ENCODE measurements around the gene RNF125. TPM values are rescaled to one million over a fixed set of nuclear protein-coding genes. Genes with fewer than 3 reads are reported as not detected.
A peak's percentile ranks its signal among the peaks of the same experiment; 100 is the strongest.

Gene RNF125
- total and polyA plus RNA-seq, 10 of the 15 experiments (the other 5 are each of a cell fraction or from before 2014, with no cell fraction given): 0.79 to 3.9 (median 2.9) TPM

DNA sequence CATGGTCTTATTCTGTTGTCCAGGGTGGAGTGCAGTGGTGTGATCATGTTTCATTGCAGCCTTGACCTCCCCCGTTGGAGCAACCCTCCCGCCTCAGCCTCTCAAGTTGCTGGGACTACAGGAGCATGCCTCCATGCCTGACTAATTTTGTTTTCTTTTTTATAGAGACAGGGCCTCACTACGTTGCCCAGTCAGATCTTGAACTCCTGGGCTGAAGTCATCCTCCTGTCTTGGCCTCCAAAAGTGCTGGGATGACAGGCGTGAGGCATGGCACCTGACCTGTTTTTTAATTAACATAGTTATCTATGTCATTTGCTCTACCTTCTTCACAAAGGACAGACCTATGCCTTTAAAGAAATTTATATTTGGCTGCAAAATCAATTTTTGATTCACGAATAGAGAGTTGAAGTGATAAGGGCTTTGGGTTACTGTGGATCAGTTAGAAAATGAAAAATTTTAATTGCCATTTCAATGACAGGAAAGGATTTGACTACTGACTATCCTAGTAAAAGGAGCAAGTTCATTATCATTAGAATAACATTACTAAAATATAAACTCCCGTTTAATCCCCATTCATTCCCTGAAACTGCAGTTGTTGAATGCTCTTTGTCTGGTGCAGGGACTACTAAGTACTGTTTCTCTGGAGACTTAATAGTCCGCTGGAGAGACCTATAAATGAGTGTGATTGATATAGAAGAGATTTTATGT lies 76.7 kb downstream of the RNF125 start:
- Histone ChIP-seq H3K4me2 (ENCODE audit: control insufficient read depth, insufficient read depth) (peak overlapping the region; percentile 60), H3K79me2 (ENCODE audit: control insufficient read depth, insufficient read depth, low read length) (peaks cover 74% of the 10 kb centered on the region), H3K27me3 (replicated peaks in 1 of 2; ENCODE audit: control insufficient read depth in 2 of 2, insufficient read depth in 2 of 2, low read length in 1 of 2) (no peaks in the 10 kb centered on the region), H3K4me1 (ENCODE audit: control insufficient read depth, insufficient read depth, low read length) (no peaks in the 10 kb centered on the region; the same call in 1 of the 2 replicates), H3K9me3 (replicated peaks; ENCODE audit: control insufficient read depth, insufficient read depth, low read length) (no peaks in the 10 kb centered on the region), H3K4me3 (peak overlapping the region; percentile 86), H3K36me3 (ENCODE audit: control insufficient read depth in 2 of 2, insufficient read depth in 2 of 2, low read length in 1 of 2) (peaks cover 0 to 6% of the 10 kb centered on the region in 2 experiments; a peak in 1 of 4 replicates), H2AFZ (ENCODE audit: control insufficient read depth, low read depth, low read length) (no peak overlapping the region), H4K20me1 (ENCODE audit: control insufficient read depth, insufficient read depth) (no peaks in the 10 kb centered on the region), H3K9ac (ENCODE audit: control insufficient read depth, insufficient read depth, low read length) (no peak overlapping the region), H3K27ac (ENCODE audit: control insufficient read depth, insufficient read depth) (no peak overlapping the region)
- ATAC-seq: no peak
- in situ Hi-C loops (cut with MboI): no loop called here
- no peak for FAIRE-seq
- no TSS peak for BruUV-seq (replicated peaks)
- 56% methylated on average over 7 of the region's 7 CpGs for WGBS (ENCODE audit: insufficient coverage, insufficient replicate concordance, low lambda C conversion rate, missing lambda C conversion rate)
- SMC1A ChIA-PET (ENCODE audit: uncharacterized antibody, unreplicated experiment): interaction anchor here (0.8 to 1.7 kb wide), 5 partner anchors 10 to 76 kb away, joined by 3 to 10 read pairs (median 3); no protein-coding TSS in a partner anchor
- TF ChIP-seq TCF12 (IDR thresholded peaks at IDR 0.05; ENCODE audit: low read depth, low read length) (no peak), IKZF2 (IDR thresholded peaks at IDR 0.05) (no peak), RCOR1 (conservative IDR thresholded peaks at IDR 0.05; ENCODE audit: low read depth, low read length) (no peak), NFYA (IDR thresholded peaks at IDR 0.05; ENCODE audit: borderline replicate concordance, low read depth, low read length) (no peak), EED (IDR thresholded peaks at IDR 0.05; ENCODE audit: low read depth) (no peak), CHD4 (IDR thresholded peaks at IDR 0.05) (no peak), ZNF622 (IDR thresholded peaks at IDR 0.05) (no peak), PAX8 (IDR thresholded peaks at IDR 0.05) (no peak), YBX1 (IDR thresholded peaks at IDR 0.05) (no peak)
- TF ChIP-seq, protein P1, sequence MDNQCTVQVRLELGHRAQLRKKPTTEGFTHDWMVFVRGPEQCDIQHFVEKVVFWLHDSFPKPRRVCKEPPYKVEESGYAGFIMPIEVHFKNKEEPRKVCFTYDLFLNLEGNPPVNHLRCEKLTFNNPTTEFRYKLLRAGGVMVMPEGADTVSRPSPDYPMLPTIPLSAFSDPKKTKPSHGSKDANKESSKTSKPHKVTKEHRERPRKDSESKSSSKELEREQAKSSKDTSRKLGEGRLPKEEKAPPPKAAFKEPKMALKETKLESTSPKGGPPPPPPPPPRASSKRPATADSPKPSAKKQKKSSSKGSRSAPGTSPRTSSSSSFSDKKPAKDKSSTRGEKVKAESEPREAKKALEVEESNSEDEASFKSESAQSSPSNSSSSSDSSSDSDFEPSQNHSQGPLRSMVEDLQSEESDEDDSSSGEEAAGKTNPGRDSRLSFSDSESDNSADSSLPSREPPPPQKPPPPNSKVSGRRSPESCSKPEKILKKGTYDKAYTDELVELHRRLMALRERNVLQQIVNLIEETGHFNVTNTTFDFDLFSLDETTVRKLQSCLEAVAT (IDR thresholded peaks at IDR 0.05): no peak
- TF ChIP-seq, protein P2, sequence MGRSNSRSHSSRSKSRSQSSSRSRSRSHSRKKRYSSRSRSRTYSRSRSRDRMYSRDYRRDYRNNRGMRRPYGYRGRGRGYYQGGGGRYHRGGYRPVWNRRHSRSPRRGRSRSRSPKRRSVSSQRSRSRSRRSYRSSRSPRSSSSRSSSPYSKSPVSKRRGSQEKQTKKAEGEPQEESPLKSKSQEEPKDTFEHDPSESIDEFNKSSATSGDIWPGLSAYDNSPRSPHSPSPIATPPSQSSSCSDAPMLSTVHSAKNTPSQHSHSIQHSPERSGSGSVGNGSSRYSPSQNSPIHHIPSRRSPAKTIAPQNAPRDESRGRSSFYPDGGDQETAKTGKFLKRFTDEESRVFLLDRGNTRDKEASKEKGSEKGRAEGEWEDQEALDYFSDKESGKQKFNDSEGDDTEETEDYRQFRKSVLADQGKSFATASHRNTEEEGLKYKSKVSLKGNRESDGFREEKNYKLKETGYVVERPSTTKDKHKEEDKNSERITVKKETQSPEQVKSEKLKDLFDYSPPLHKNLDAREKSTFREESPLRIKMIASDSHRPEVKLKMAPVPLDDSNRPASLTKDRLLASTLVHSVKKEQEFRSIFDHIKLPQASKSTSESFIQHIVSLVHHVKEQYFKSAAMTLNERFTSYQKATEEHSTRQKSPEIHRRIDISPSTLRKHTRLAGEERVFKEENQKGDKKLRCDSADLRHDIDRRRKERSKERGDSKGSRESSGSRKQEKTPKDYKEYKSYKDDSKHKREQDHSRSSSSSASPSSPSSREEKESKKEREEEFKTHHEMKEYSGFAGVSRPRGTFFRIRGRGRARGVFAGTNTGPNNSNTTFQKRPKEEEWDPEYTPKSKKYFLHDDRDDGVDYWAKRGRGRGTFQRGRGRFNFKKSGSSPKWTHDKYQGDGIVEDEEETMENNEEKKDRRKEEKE (IDR thresholded peaks at IDR 0.05): no peak
- TF ChIP-seq, protein P3, sequence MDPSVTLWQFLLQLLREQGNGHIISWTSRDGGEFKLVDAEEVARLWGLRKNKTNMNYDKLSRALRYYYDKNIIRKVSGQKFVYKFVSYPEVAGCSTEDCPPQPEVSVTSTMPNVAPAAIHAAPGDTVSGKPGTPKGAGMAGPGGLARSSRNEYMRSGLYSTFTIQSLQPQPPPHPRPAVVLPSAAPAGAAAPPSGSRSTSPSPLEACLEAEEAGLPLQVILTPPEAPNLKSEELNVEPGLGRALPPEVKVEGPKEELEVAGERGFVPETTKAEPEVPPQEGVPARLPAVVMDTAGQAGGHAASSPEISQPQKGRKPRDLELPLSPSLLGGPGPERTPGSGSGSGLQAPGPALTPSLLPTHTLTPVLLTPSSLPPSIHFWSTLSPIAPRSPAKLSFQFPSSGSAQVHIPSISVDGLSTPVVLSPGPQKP (IDR thresholded peaks at IDR 0.05; ENCODE audit: low read depth, low read length): no peak
- TF ChIP-seq, protein P4, sequence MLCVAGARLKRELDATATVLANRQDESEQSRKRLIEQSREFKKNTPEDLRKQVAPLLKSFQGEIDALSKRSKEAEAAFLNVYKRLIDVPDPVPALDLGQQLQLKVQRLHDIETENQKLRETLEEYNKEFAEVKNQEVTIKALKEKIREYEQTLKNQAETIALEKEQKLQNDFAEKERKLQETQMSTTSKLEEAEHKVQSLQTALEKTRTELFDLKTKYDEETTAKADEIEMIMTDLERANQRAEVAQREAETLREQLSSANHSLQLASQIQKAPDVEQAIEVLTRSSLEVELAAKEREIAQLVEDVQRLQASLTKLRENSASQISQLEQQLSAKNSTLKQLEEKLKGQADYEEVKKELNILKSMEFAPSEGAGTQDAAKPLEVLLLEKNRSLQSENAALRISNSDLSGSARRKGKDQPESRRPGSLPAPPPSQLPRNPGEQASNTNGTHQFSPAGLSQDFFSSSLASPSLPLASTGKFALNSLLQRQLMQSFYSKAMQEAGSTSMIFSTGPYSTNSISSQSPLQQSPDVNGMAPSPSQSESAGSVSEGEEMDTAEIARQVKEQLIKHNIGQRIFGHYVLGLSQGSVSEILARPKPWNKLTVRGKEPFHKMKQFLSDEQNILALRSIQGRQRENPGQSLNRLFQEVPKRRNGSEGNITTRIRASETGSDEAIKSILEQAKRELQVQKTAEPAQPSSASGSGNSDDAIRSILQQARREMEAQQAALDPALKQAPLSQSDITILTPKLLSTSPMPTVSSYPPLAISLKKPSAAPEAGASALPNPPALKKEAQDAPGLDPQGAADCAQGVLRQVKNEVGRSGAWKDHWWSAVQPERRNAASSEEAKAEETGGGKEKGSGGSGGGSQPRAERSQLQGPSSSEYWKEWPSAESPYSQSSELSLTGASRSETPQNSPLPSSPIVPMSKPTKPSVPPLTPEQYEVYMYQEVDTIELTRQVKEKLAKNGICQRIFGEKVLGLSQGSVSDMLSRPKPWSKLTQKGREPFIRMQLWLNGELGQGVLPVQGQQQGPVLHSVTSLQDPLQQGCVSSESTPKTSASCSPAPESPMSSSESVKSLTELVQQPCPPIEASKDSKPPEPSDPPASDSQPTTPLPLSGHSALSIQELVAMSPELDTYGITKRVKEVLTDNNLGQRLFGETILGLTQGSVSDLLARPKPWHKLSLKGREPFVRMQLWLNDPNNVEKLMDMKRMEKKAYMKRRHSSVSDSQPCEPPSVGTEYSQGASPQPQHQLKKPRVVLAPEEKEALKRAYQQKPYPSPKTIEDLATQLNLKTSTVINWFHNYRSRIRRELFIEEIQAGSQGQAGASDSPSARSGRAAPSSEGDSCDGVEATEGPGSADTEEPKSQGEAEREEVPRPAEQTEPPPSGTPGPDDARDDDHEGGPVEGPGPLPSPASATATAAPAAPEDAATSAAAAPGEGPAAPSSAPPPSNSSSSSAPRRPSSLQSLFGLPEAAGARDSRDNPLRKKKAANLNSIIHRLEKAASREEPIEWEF (IDR thresholded peaks at IDR 0.05; ENCODE audit: insufficient replicate concordance, low read depth, low read length): no peak
- POLR2A ChIA-PET: interaction anchor here (0.6 to 1.1 kb wide), 3 partner anchors 9 to 11 kb away, joined by 3 to 5 read pairs (median 5); no protein-coding TSS in a partner anchor
- CTCF ChIA-PET: interaction anchor here (1.0 to 1.3 kb wide), 2 partner anchors 9 kb away, joined by 3 read pairs; no protein-coding TSS in a partner anchor
- RAD21 ChIA-PET (ENCODE audit: unreplicated experiment): interaction anchor here (1.2 kb wide), 1 partner anchor 11 kb away, joined by 4 read pairs; no protein-coding TSS in a partner anchor
- intact Hi-C loops (cut with micrococcal nuclease; ENCODE audit: unreplicated experiment): no loop called here
- no peak for DNase-seq (ENCODE audit: low read depth, low spot score)

Measured in GM12878 (cell line).